Esophagus squamous epithelium (tissue), 4 donors: ENCODE measurements around the gene IQUB.

Experiments
- POLR2A ChIP-seq, 4 donors: fragments of 450-650 bp; IDR thresholded peaks; one replicate each; pipeline ENCODE4 v1.6.1; 2017; ENCODE audit warnings: antibody characterized with exemption in 4 of 4, mild to moderate bottlenecking in 4 of 4, moderate library complexity in 3 of 4
- TF ChIP-seq, protein P1 (sequence below), 6 experiments: fragments of 450-650 bp in 4 of 6; fragments of 200-600 bp in 2 of 6; sonication (generic) in 2 of 6; IDR thresholded peaks; one replicate each; pipeline ENCODE4 v1.5.1; 2016 to 2019; ENCODE audit warnings: antibody characterized with exemption in 6 of 6, mild to moderate bottlenecking in 4 of 6, moderate library complexity in 4 of 6

DNA sequence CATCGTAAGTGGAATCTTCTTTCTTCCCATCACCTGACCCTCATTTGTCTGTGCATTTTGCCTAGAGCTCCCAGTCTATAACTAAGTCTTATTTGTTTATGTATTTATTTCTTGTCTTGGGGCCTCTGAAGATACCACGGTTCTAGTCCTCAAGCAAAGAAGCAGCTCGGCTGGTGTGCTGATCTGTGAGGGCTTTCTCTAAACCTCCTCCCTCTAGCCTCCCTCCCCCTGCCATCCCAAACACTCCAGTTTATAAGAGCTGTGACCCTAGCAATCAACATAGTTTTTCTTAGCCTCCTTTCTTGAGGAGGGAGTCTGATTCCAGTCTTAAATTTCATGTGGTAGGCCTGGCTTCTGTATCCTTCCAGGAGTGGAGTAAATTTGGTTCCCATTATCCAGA, 38.9 kb upstream of the IQUB start:
- TF ChIP-seq, protein P1, sequence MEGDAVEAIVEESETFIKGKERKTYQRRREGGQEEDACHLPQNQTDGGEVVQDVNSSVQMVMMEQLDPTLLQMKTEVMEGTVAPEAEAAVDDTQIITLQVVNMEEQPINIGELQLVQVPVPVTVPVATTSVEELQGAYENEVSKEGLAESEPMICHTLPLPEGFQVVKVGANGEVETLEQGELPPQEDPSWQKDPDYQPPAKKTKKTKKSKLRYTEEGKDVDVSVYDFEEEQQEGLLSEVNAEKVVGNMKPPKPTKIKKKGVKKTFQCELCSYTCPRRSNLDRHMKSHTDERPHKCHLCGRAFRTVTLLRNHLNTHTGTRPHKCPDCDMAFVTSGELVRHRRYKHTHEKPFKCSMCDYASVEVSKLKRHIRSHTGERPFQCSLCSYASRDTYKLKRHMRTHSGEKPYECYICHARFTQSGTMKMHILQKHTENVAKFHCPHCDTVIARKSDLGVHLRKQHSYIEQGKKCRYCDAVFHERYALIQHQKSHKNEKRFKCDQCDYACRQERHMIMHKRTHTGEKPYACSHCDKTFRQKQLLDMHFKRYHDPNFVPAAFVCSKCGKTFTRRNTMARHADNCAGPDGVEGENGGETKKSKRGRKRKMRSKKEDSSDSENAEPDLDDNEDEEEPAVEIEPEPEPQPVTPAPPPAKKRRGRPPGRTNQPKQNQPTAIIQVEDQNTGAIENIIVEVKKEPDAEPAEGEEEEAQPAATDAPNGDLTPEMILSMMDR (IDR thresholded peaks at IDR 0.05): no peak
- TF ChIP-seq POLR2A (IDR thresholded peaks at IDR 0.05): no peak
